ENCODE results near the gene KRTAP9-4.
"Not testable (repeated sequence)": the region's sequence is repeated elsewhere in the genome, so short reads cannot be mapped to it uniquely, and the experiment has no call there.

KRTAP9-4 gene

GRCh38 chr17:41254861-41255260 lies 5.4 kb downstream of the KRTAP9-4 start:
- no peak for TF ChIP-seq CTCF (IDR thresholded peaks at IDR 0.05)
- no peaks in the 10 kb centered on the region for H3K9me3 ChIP-seq
- no peaks in the 10 kb centered on the region for H3K36me3 ChIP-seq
- no peak overlapping the region for H3K4me3 ChIP-seq (ENCODE audit: low read depth in 1 of 2, low read length in 1 of 2)
- H3K27me3 ChIP-seq = peaks cover 50% of the 10 kb centered on the region
- no peaks in the 10 kb centered on the region for H3K4me1 ChIP-seq (ENCODE audit: control insufficient read depth in 1 of 2, insufficient read depth in 1 of 2, low read depth in 1 of 2, low read length in 1 of 2)
- H3K27ac ChIP-seq = no peak overlapping the region

DNA sequence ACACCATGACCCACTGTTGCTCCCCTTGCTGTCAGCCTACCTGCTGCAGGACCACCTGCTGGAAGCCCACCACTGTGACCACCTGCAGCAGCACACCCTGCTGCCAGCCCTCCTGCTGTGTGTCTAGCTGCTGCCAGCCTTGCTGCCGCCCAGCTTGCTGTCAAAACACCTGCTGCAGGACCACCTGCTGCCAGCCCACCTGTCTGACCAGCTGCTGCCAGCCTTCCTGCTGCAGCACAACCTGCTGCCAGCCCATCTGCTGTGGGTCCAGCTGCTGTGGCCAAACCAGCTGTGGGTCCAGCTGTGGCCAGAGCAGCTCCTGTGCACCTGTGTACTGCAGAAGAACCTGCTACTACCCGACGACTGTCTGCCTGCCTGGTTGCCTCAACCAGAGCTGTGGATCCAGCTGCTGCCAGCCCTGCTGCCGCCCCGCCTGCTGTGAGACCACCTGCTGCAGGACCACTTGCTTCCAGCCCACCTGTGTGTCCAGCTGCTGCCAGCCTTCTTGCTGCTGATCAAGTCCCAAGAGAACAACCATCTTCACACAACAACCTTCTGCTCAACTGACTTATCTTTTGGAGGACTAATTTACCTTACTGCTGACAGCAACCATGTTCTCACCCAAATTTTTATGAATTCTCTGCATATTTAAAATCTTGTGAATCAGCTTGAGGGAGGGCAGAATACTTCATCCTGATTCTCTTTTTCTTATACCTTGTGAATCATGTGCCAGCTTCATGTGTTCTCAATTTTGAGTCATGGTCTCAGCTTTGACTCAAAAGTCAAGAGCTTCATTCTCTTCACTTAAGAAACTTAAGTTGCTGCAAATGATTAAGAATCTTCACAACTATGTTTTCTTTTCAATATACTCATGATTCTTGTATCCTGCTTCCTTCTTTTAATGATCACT lies 6.1 kb downstream of the KRTAP9-4 start, which contains the start of gene KRTAP9-9:
KRTAP9-9 (plus strand) TSS at position 4 of the 910 bp plus-strand sequence.
- not testable (repeated sequence) for H3K27ac ChIP-seq; H3K9me3 ChIP-seq; H3K4me1 ChIP-seq (ENCODE audit: control insufficient read depth in 1 of 2, insufficient read depth in 1 of 2, low read depth in 1 of 2, low read length in 1 of 2); H3K36me3 ChIP-seq; H3K4me3 ChIP-seq (ENCODE audit: low read depth in 1 of 2, low read length in 1 of 2)
- peaks cover 47% of the 10 kb centered on the region for H3K27me3 ChIP-seq

DNA sequence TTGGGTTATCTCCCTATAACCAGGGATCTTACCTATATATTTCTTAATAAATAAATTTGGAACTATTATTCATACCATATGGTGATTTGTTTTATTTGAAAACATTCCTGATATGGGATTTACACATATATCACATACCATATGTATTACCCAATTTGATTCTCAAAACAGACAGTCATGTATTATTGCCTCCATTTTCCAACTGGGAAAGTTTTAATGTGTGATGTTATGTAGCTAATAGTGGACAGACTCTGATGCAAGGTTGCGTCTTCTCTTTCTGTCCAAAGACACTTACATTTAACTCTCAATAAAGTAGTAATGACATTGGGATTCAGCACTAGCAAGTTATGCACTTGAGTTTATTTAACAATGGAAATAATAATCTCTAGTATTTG lies 6.8 kb downstream of the KRTAP9-4 start:
- H3K36me3 ChIP-seq = no peaks in the 10 kb centered on the region
- H3K27me3 ChIP-seq = peaks cover 40% of the 10 kb centered on the region
- no peak overlapping the region for H3K4me3 ChIP-seq (ENCODE audit: low read depth in 1 of 2, low read length in 1 of 2)
- no peaks in the 10 kb centered on the region for H3K4me1 ChIP-seq (ENCODE audit: control insufficient read depth in 1 of 2, insufficient read depth in 1 of 2, low read depth in 1 of 2, low read length in 1 of 2)
- H3K9me3 ChIP-seq = no peaks in the 10 kb centered on the region
- no peak overlapping the region for H3K27ac ChIP-seq
- no peak for TF ChIP-seq CTCF (IDR thresholded peaks at IDR 0.05)

- no peak for TF ChIP-seq CTCF (IDR thresholded peaks at IDR 0.05)
- Histone ChIP-seq H3K27me3 (peaks cover 41% of the 10 kb centered on the region), H3K36me3 (no peaks in the 10 kb centered on the region), H3K27ac (no peak overlapping the region), H3K9me3 (no peaks in the 10 kb centered on the region), H3K4me3 (ENCODE audit: low read depth in 1 of 2, low read length in 1 of 2) (no peak overlapping the region), H3K4me1 (ENCODE audit: control insufficient read depth in 1 of 2, insufficient read depth in 1 of 2, low read depth in 1 of 2, low read length in 1 of 2) (no peaks in the 10 kb centered on the region)
These were observed 8.9 kb downstream of the KRTAP9-4 start for GRCh38 chr17:41258406-41258805.

GRCh38 chr17:41263212-41263611 lies 13.7 kb downstream of the KRTAP9-4 start:
- peaks cover 24% of the 10 kb centered on the region for H3K27me3 ChIP-seq
- no peak overlapping the region for H3K4me3 ChIP-seq (ENCODE audit: low read depth in 1 of 2, low read length in 1 of 2)
- no peaks in the 10 kb centered on the region for H3K4me1 ChIP-seq (ENCODE audit: control insufficient read depth in 1 of 2, insufficient read depth in 1 of 2, low read depth in 1 of 2, low read length in 1 of 2)
- TF ChIP-seq CTCF (IDR thresholded peaks at IDR 0.05) = no peak
- no peaks in the 10 kb centered on the region for H3K9me3 ChIP-seq
- no peak overlapping the region for H3K27ac ChIP-seq
- no peaks in the 10 kb centered on the region for H3K36me3 ChIP-seq

DNA sequence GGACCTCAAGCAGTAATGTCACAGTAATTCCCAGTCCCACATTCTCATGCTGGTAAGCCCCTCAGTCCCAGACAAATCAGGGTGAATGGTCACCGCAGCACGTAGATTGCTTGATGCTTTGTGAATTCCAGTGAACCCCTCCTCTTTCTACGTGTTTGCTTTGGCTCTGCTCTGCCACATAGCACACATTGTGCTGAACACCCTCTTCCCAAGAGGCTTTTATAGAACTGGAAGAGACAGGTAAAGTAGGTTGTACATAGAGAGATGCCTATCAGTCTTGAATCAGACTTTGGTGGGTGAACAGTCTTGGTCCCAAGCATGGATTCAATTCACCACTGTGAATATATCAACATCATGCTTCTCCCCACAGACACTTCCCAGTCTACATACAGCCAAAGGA lies 15.1 kb downstream of the KRTAP9-4 start:
- H3K27me3 ChIP-seq = peaks cover 22% of the 10 kb centered on the region

More for the DNA sequence above, 15.1 kb downstream of the KRTAP9-4 start:
- no peak for TF ChIP-seq CTCF (IDR thresholded peaks at IDR 0.05)
- Histone ChIP-seq H3K27ac (no peak overlapping the region), H3K9me3 (no peaks in the 10 kb centered on the region), H3K36me3 (no peaks in the 10 kb centered on the region), H3K4me1 (ENCODE audit: control insufficient read depth in 1 of 2, insufficient read depth in 1 of 2, low read depth in 1 of 2, low read length in 1 of 2) (no peaks in the 10 kb centered on the region), H3K4me3 (ENCODE audit: low read depth in 1 of 2, low read length in 1 of 2) (no peak overlapping the region)
